Suprapubic skin (tissue), 4 donors: ENCODE results near the gene SNX13.

Experiments used
- CTCF ChIP-seq, 2 donors: fragments of 200-600 bp in 1 of 2; fragments of 450-650 bp in 1 of 2; sonication (generic) in 1 of 2; IDR thresholded peaks; one replicate each; pipeline ENCODE4 v1.5.1; 2016 to 2019; ENCODE audit warnings: antibody characterized with exemption in 2 of 2, mild to moderate bottlenecking in 1 of 2, moderate library complexity in 1 of 2
- EP300 ChIP-seq: sonication (generic); formaldehyde crosslinking; IDR thresholded peaks from one replicate; pipeline ENCODE4 v1.6.1; 2017; ENCODE audit warnings: antibody characterized with exemption
- POLR2A ChIP-seq, 2 donors: fragments of 450-650 bp; IDR thresholded peaks; one replicate each; pipeline ENCODE4 v1.6.1; 2017; ENCODE audit warnings: antibody characterized with exemption in 2 of 2, mild to moderate bottlenecking in 2 of 2, moderate library complexity in 2 of 2
- POLR2AphosphoS5 ChIP-seq, 3 donors: sonication (generic); formaldehyde crosslinking; IDR thresholded peaks; one replicate each; pipeline ENCODE4 v1.6.1; 2017; ENCODE audit warnings: antibody characterized with exemption in 3 of 3

- TF ChIP-seq POLR2A (IDR thresholded peaks at IDR 0.05) (no peak), CTCF (IDR thresholded peaks at IDR 0.05) (no peak), POLR2AphosphoS5 (IDR thresholded peaks at IDR 0.05) (no peak), EP300 (no peak)
Observed at GRCh38 chr7:17930546-17930945, 9.7 kb downstream of the SNX13 start.
